Tibial nerve (tissue), 4 donors: ENCODE measurements around the gene B3GNT8. TPM values are rescaled to one million over a fixed set of nuclear protein-coding genes. Genes with fewer than 3 reads are reported as not detected.

Experiments
- DNase-seq, 2 donors: peaks; one replicate each; pipeline ENCODE4 v3.0.0-alpha.2; 2019; ENCODE audit warnings: low spot score in 2 of 2
- H3K27ac ChIP-seq, 4 donors: fragments of 200-600 bp; sonication (generic) in 3 of 4; one replicate each; pipeline ENCODE4 v1.5.1; 2017 to 2019; ENCODE audit warnings: mild to moderate bottlenecking in 1 of 4
- H3K27me3 ChIP-seq, 2 donors: fragments of 200-600 bp; sonication (generic) in 1 of 2; one replicate each; pipeline versions ENCODE4 v1.5.1 to v1.6.0; 2017 to 2019
- H3K36me3 ChIP-seq, 3 donors: fragments of 200-600 bp; sonication (generic); one replicate each; pipeline ENCODE4 v1.5.1; 2018 to 2019
- H3K4me1 ChIP-seq, 4 donors: fragments of 200-600 bp; sonication (generic) in 3 of 4; one replicate each; pipeline ENCODE4 v1.5.1; 2017 to 2019
- H3K4me3 ChIP-seq, 4 donors: fragments of 200-600 bp; sonication (generic) in 3 of 4; one replicate each; pipeline ENCODE4 v1.5.1; 2017 to 2019; ENCODE audit warnings: mild to moderate bottlenecking in 1 of 4, moderate library complexity in 1 of 4
- H3K9me3 ChIP-seq, 4 donors: fragments of 200-600 bp; sonication (generic) in 3 of 4; one replicate each; pipeline ENCODE4 v1.5.1; 2017 to 2019
- CTCF ChIP-seq, 5 experiments: fragments of 200-600 bp in 3 of 5; fragments of 450-650 bp in 2 of 5; sonication (generic) in 3 of 5; IDR thresholded peaks; one replicate each; pipeline ENCODE4 v1.5.1; 2016 to 2019; ENCODE audit warnings: antibody characterized with exemption in 5 of 5, mild to moderate bottlenecking in 3 of 5, moderate library complexity in 2 of 5
- EP300 ChIP-seq, 2 donors: sonication (generic); formaldehyde crosslinking; IDR thresholded peaks; one replicate each; pipeline ENCODE4 v1.6.1; 2017; ENCODE audit warnings: antibody characterized with exemption in 2 of 2, mild to moderate bottlenecking in 1 of 2
- POLR2A ChIP-seq, 2 donors: fragments of 450-650 bp; IDR thresholded peaks; one replicate each; pipeline ENCODE4 v1.6.1; 2017; ENCODE audit warnings: antibody characterized with exemption in 2 of 2, mild to moderate bottlenecking in 2 of 2, moderate library complexity in 2 of 2
- WGBS, 2 donors: methylation state at CpG; one replicate each; pipeline ENCODE4 v1.1.5; 2018; 5-methylcytosine and 5-hydroxymethylcytosine counted together
- total RNA-seq, 4 donors: library from RNA; depleted of rRNA; stranded (reverse); fragments of >200 nt; gene quantifications; one replicate each; pipeline ENCODE4 v1.1.0, GENCODE V29; 2016

The B3GNT8 gene
- total RNA-seq, 4 donors from 2014 or later = 3.8 to 9.0 (median 5.7) TPM

DNA sequence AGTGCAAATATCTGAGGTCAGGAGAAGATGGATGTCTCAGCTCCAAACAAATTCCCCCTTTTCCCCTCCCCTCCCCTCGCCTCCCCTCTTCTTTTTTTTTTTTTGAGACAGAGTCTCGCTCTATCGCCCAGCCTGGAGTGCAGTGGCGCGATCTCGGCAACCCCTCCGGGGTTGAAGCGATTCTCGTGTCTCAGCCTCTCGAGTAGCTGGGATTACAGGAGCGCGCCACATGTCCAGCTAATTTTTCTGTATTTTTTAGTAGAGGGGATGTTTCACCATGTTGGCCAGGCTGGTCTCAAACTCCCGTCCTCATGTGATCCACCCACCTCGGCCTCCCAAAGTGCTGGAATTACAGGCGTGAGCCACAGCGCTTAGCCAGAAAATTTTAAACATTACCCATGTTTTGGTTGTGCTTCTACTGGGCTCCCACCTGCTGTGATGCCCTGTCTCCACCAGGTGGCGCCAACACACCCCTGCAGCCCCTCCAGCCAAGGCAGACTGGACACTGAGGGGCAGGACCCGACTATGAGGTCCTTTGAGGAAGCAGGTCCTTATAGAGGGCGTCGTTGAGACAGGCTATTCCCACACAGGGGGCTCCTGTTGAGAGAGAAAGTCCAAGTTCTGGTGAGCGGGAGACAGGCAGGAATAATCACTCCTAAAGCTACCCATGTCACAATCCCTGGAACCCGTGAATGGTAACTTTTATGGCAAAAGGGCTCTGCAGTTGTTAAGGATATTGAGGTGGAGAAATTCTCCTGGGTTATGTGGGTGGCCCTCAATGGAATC is 22.1 kb upstream of the B3GNT8 start:
- TF ChIP-seq CTCF (IDR thresholded peaks at IDR 0.05) = peak; percentile 93 to 99 (median 94)
- no peak for TF ChIP-seq EP300 (IDR thresholded peaks at IDR 0.05)
- H3K36me3 ChIP-seq = no peaks in the 10 kb centered on the region
- peak overlapping the region in 1 of 4 donors; percentile 31 for H3K4me3 ChIP-seq
- peak; percentile 56 to 74 for DNase-seq
- H3K27ac ChIP-seq = no peak overlapping the region
- no peaks in the 10 kb centered on the region for H3K9me3 ChIP-seq
- WGBS, 2 donors = 4 to 5% methylated on average over 22 of the region's 22 CpGs
- H3K4me1 ChIP-seq = peaks cover 0 to 11% (median 0%) of the 10 kb centered on the region in 4 donors
- H3K27me3 ChIP-seq = peaks cover 0 to 6% of the 10 kb centered on the region in 2 donors

DNA sequence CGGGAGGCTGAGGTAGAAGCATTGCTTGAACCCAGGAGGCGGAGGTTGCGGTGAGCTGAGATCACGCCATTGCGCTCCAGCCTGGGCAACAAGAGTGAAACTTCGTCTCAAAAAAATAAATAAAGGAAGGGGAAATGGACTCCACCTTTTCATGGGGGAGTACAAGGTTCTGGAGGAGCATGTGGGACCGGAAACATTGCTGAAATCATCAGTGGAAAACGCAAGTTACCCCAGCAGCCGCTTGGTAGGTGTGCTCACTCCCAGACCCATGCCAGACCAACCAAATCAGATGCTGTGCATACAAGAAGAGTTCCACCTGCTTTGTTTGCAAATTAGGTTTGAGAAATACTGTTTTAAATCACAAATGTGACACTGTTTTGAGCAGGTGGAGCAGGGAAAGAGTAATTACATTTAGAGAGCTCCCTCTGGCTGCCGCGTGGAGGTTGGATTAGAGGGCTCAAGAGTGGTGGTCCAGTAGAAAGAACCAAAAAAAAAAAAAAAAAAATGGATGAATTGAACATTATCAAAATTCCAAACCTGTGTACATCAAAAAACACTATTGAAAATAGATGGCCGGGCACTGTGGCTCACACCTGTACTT is 20.7 kb upstream of the B3GNT8 start:
- Histone ChIP-seq H3K4me3 (peak overlapping the region in 1 of 4 donors; percentile 9), H3K9me3 (no peaks in the 10 kb centered on the region), H3K36me3 (no peaks in the 10 kb centered on the region), H3K4me1 (peaks cover 0 to 11% (median 0%) of the 10 kb centered on the region in 4 donors), H3K27me3 (peaks cover 0 to 6% of the 10 kb centered on the region in 2 donors), H3K27ac (no peak overlapping the region)
- no peak for DNase-seq
- TF ChIP-seq CTCF (IDR thresholded peaks at IDR 0.05) = no peak
- no peak for TF ChIP-seq POLR2A (IDR thresholded peaks at IDR 0.05)
- TF ChIP-seq EP300 (IDR thresholded peaks at IDR 0.05) = no peak
- 62 to 66% methylated on average over 12 of the region's 12 CpGs for whole genome bisulfite sequencing, 2 donors

GRCh38 chr19:41445575-41445974 is 18.4 kb upstream of the B3GNT8 start:
- TF ChIP-seq POLR2A (IDR thresholded peaks at IDR 0.05) = no peak
- no peak for TF ChIP-seq CTCF (IDR thresholded peaks at IDR 0.05)
- TF ChIP-seq EP300 (IDR thresholded peaks at IDR 0.05) = no peak
- Histone ChIP-seq H3K4me1 (peaks cover 0 to 11% (median 0%) of the 10 kb centered on the region in 4 donors), H3K4me3 (no peak overlapping the region), H3K27me3 (peaks cover 0 to 6% of the 10 kb centered on the region in 2 donors), H3K9me3 (no peaks in the 10 kb centered on the region), H3K27ac (no peak overlapping the region), H3K36me3 (no peaks in the 10 kb centered on the region)
- no peak for DNase-seq
- WGBS, 2 donors = 63 to 71% methylated on average over 5 of the region's 5 CpGs

DNA sequence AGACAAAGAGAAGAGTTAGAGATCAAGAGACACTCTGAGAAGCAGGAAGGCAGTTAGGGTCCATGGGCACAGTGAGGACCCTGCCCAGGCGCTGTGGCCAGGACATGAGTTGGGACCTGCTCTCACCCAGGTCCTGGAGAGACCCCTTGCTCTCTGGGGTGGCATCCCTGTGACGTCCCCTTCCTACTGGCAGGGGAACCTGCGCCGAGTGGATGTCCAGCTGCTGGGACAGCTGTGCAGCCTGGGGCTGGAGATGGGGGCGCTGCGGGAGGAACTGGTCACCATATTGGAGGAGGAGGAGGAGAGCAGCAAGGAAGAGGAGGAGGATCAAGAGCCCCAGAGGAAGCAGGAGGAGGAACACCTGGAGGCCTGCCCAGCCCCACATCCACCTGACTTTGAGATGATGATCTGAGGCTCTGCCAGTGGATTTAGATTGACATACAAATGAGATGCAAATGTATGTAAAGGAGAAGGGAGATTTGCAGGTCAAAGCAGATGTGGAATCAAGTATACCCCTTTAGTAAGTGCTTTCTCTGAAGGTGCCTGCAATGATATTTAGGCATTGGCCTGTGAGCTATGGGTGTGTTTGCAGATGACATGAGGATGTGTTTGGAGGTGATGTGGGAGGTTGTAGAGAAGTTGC is 16.8 kb upstream of the B3GNT8 start:
- 67 to 69% methylated on average over 6 of the region's 6 CpGs for WGBS, 2 donors
- H3K4me1 ChIP-seq = peaks cover 0 to 13% (median 0%) of the 10 kb centered on the region in 4 donors
- peaks cover 0 to 6% of the 10 kb centered on the region in 2 donors for H3K27me3 ChIP-seq
- no peak for DNase-seq
- H3K4me3 ChIP-seq = peak overlapping the region in 1 of 4 donors; percentile 12
- H3K9me3 ChIP-seq = no peaks in the 10 kb centered on the region
- no peaks in the 10 kb centered on the region for H3K36me3 ChIP-seq
- no peak overlapping the region for H3K27ac ChIP-seq
- TF ChIP-seq POLR2A (IDR thresholded peaks at IDR 0.05) = no peak
- TF ChIP-seq CTCF (IDR thresholded peaks at IDR 0.05) = no peak
- no peak for TF ChIP-seq EP300 (IDR thresholded peaks at IDR 0.05)
